ENCODE data around the gene ACSS3.
"Not testable (repeated sequence)": the region's sequence is repeated elsewhere in the genome, so short reads cannot be mapped to it uniquely, and the experiment has no call there.

- not testable (repeated sequence) for TF ChIP-seq CTCF (IDR thresholded peaks at IDR 0.05); USF2 (IDR thresholded peaks at IDR 0.05; ENCODE audit: borderline replicate concordance, low read depth, low read length); MAX (IDR thresholded peaks at IDR 0.05; ENCODE audit: low read depth); REST (IDR thresholded peaks at IDR 0.05; ENCODE audit: low read depth, low read length); SMC3 (IDR thresholded peaks at IDR 0.05; ENCODE audit: low read depth, low read length); FOXM1 (IDR thresholded peaks at IDR 0.05; ENCODE audit: low read depth); POLR2AphosphoS5 (IDR thresholded peaks at IDR 0.05; ENCODE audit: low read depth, low read length); MXI1 (IDR thresholded peaks at IDR 0.05; ENCODE audit: low read depth, low read length); YY1 (IDR thresholded peaks at IDR 0.05; ENCODE audit: low read depth); PBX3 (IDR thresholded peaks at IDR 0.05); ELF1 (IDR thresholded peaks at IDR 0.05); ZBTB33 (IDR thresholded peaks at IDR 0.05; ENCODE audit: borderline replicate concordance, low read depth); EZH2phosphoT487 (IDR thresholded peaks at IDR 0.05; ENCODE audit: borderline replicate concordance, low read depth); RXRA (IDR thresholded peaks at IDR 0.05; ENCODE audit: borderline replicate concordance, low read depth)
Measured at GRCh38 chr12:81064971-81065370, 12.9 kb upstream of the ACSS3 start.
